ENCODE data around the gene SUCLG2.
"Not testable (repeated sequence)": the region's sequence is repeated elsewhere in the genome, so short reads cannot be mapped to it uniquely, and the experiment has no call there.

SUCLG2 gene

DNA sequence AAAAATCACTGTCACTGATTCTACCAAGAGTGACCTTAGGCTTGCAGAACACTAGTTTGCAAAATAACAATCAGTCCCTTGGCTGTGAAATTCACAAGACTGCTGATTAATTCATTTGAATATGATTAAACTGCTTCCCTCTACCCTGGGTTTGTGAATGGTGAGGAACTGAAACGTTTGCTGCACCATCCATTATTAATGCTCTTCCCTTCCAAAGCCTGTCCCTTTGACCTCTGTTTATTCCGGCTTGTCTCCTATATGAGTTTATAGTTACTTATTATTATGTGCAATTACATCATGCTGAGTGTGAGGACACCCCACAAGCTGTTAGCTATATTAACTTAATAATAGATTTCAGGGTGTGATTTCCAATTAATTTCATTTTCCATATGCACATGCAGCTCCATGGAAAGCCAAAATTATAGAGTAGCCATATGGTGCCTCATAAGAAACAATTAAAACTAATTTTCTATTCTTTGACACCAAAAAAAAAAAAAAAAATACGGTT lies 96.5 kb downstream of the SUCLG2 start:
- DNase-seq, result no peak

DNA sequence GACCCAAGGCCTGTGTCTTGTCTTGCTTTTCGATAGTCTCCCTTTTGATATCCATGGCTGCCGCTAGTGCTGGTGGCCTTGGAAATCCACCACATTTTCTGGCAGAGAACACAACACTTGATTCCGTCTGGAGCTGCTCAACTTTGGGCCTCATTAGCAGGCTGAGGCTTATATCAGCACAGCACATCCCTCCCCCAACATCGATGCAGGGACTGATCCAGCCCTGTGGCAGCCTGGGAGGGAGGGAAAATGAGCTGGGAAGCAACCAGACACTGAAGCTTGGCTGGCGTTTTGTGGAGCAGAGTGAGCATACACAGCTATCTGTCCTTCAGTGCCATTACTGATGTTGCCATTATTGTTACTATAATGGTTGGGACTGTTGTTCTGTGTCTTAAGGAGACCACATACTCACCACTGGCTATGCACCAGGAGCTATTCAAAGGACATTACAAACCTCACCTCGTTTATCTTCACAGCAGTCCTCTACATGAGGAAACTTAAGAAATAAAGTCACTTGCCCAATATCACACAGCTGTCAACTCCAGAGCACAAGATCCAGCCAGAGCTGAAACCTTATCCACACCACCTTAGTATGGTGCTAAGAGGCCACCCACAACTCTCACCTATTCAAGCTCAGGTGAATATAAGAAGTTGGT lies 102.9 kb downstream of the SUCLG2 start:
- no peak for DNase-seq

DNA sequence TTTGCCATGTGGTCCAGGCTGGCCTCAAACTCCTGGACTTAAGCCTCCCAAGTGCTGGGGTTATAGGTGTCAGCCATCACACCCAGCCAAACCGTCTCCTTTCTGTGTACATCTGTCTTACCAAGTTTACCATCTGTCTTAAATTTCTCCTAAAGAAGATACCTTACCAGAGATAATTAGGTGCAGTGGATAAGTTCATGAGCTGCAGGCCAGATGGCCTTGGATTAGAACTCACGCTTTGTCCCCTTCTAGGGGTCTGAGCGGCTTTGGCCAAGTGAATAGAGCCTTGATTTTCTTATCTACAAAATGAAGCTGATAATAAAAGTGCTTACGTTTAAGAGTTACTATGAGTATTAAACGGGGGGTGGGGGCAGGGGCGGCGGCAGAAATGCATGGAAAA lies 103.9 kb downstream of the SUCLG2 start:
- no peak for DNase-seq

DNA sequence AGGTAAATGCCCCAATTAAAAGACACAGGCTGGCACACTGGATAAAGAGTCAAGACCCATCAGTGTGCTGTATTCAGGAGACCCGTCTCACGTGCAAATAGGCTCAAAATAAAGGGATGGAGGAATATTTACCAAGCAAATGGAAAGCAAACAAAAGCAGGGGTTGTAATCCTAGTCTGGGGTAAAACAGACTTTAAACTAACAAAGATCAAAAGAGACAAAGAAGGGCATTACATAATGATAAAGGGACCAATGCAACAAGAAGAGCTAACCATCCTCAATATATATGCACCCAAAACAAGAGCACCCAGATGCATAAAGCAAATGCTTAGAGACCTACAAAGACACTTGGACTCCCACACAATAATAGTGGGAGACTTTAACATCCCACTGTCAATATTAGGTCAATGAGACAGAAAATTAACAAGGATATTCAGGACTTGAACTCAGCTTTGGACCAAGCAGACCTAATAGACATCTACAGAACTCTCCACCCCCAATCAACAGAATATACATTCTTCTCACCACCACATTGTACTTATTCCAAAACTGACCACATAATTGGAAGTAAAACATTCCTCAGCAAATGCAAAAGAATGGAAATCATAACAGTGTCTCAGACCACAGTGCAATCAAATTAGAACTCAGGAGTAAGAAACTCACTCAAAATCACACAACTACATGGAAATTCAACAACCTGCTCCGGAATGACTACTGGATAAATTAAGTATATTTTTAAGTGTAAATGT lies 111.7 kb downstream of the SUCLG2 start:
- DNase-seq, result not testable (repeated sequence)

DNA sequence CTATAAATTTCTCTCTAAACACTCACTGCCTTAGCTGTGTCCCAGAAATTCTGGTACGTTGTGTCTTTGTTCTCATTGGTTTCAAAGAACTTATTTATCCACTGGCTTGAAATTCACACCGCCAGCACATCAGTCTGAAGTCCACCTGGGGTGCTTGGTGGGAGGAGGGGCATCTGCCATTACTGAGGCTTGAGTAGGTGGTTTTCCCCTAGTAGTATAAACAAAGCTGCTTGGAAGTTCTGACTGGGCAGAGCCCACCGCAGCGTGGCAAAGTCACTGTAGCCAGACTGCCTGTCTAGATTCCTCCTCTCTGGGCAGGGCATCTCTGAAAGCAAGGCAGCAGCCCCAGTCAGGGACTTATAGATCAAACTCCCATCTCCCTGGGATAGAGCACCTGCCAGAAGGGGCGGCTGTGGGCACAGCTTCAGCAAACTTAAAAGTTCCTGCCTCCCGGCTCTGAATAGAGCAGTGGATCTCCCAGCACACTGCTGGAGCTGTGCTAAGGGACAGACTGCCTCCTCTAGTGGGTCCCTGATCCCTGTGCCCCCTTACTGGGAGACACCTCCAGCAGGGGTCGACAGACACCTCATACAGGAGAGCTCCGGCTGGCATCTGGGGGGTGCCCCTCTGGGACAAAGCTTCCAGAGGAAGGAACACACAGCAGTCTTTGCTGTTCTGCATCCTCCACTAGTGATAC lies 114.1 kb downstream of the SUCLG2 start:
- no peak for DNase-seq

DNA sequence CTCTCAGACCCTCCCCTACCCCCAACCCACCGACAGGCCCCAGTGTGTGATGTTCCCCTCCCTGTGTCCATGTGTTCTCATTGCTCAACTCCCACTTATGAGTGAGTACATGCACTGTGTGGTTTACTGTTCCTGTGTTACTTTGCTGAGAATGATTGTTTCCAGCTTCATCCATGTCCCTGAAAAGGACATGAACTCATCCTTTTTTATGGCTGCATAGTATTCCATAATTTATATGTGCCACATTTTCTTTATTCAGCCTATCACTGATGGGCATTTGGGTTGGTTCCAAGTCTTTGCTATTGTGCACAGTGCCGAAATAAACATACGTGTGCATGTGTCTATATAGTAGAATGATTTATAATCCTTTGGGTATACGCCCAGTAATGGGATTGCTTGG lies 117.2 kb downstream of the SUCLG2 start:
- DNase-seq, result not testable (repeated sequence)

DNA sequence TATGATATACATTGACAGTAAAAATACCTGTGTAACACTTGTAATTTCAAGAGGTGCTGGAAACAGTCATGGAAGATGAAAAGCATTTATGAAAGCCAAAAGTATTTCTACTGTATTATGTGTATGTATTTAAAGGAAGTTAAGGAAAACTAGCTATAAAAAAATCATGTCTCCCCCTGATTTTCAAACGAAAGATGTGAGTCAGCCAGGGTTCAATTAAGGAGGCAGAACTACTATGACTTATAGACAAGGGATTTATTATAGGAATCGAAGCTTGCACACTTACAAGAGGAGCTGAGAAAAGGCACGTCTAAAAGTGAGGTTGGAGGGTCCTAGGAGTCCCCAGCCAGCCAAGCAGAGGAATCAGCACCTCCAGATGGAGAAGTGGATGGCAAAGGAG lies 119.4 kb downstream of the SUCLG2 start:
- DNase-seq, result no peak

DNA sequence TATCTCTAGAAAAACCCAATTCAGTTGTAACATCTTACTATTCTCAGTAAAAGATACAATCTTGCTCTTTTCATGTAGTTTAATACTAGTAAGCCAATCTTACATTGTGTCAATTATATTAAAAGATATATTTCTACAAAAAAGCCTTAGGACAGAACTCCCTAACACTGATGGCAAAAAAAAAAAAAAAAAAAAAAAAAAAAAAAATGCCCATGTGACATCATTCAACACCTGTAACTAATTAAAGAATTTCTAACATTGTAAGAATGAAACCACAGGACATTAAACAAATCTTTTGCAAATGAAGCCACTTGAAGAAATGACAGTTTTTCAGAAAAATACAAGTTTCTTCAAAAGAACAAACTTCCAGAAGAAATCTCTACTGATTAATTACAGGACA lies 119.8 kb downstream of the SUCLG2 start:
- DNase-seq, result no peak

DNA sequence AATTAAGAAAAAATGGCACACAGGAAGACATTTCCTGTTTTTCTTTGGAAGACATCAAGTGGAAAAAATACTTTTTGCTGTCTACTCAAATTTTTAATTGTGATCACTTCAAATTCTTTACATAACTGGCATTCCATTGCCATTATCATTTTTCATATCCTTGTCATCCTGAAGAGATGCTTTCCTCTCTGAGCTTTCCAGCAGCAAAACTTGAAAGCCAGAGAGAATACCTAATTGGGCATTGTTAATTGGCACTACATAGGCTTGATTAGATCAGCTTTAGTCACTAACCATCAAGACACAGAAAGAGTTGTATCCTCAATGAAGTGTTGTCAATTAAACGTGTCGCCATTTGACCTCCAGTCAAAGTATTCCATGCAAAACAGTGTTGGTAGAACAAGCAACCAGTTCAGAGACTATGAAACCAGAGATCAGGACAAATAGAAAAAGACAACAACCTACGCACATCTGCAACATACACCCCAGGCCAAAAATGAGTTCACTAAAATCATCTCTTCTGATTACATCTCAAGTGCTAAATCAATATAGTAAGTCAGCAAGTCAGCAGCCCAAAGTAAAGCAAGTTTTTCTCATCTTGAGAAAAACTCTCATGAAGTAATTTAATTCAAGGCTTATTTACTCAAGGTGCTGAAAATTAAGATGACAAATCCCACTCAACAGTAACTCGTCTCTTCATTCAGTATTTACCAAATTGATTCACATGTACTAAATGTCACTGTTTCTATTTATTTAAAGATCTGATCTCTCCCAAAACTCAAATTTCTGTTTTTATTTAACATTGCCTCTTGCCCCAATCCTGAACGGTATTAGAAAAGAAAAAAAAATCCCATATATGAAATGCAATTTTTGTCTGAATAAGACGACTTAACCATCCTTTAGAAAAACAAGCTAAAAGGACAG lies 123.0 kb downstream of the SUCLG2 start:
- DNase-seq, result peak in 1 of 2 experiments; percentile 6

DNA sequence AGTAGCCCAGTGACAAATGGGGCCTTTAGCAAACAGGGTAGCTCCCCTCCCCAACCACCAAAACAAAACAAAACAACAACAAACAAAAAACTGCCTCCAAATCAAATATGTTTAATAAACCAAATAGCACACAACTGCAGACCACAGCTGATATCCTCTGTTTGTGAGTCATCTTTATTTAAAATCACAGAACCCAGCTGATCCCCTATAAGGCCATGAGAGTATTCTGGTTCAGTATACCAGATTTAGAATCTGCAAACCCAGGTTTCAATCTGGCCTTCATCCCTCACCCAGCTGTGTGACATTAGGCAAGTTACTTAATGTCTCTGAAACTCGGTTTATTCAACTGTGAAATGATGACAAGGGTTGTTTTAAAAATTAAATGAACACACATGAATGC lies 124.5 kb downstream of the SUCLG2 start:
- no peak for DNase-seq

DNA sequence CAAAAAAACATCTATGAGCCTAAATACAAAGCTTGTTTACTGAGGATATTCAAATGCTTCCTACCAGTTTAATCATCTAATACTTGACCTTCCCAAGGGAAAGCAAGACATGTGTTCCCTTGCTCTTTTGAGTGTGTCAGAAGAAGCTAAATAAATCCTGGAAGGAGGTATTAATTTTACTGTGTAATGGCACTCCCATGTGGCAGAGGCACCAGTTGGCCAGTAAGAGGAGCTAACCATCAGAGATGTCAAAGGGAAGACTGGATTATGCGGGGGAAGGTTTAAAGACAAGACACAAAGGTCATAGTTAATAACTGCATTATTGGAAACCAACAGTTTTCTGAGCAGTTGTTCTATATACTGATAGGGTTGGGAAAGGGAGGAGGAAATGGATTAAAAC lies 125.1 kb downstream of the SUCLG2 start:
- DNase-seq, result no peak

DNA sequence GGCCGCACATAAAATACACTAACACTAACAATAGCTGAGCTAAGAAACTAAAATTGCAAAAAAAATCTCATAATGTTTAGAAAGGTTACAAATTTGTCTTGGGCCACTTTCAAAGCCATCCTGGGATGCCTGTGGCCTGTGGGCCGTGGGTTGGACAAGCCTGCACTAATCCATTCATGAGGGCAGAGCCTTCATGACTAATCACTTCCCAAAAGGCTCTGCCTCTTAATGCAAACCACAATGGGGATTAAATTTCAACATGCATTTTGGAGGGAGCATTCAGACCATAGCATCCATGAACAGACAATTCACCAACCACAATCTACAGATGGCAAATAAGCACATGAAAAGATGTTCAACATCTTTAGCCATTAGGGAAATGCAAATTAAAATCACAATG lies 128.2 kb downstream of the SUCLG2 start:
- DNase-seq, result no peak

DNA sequence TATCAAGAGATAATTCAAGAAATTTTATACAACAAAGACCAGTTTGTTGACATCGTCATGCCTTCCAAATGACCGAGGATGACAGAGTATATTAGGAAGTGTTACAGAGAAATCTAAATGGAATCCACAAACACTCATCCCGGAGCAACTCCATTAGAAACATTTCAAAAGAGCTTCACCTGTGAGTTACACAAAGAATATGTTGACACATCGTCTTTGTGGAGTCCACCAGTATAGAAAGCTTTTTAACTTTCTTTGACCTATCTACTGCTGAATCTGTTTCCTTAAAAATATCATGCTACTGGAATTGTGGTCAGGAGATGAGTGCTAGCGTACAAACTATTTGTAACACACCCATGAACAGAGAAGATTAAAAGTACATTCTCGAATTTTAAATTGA lies 130.4 kb downstream of the SUCLG2 start:
- DNase-seq, result no peak

DNA sequence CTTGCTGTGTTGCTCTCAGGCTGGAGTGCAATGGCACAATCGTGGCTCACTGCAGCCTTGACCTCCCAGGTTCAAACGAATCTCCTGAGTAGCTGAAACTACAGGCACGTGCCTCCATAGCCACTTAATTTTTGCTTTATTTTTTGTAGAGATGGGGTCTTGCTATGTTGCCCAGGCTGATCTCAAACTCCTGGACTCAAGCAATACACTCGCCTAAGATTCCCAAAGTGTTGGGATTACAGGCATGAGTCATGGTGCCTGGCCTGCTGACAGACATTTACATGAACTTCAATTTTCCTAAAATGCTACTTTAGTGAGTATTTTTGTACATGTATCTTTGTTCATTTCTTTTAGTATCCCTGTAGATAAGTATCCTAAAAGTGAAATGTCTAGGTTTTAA lies 132.3 kb downstream of the SUCLG2 start:
- DNase-seq, result no peak

DNA sequence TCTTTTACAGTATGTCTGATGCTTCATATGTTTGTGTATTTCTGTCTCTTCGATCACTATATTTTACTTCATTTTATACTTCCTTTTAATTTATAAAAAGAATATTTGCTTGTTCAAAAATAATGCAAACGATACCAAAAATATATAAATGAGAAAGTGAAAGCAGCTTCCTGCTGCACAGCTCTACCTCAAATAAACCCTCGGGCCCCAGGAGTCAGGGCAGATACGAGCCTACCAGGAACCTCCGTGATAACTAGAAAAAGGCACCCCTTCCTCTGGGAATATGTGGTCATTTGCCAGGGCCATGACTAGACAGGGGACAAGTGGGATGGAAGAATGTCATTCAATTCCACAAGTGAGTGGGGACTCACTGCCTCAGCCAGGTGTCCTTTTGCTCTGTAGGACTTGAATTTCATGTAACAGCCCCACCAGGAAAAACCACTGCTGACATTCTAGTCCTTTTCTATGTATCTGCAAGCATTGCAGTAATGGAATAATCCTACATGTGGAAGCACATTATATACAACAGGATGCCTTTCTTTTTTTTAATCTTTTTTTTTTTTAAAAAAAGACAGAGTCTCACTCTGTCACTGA lies 133.3 kb downstream of the SUCLG2 start:
- no peak for DNase-seq

DNA sequence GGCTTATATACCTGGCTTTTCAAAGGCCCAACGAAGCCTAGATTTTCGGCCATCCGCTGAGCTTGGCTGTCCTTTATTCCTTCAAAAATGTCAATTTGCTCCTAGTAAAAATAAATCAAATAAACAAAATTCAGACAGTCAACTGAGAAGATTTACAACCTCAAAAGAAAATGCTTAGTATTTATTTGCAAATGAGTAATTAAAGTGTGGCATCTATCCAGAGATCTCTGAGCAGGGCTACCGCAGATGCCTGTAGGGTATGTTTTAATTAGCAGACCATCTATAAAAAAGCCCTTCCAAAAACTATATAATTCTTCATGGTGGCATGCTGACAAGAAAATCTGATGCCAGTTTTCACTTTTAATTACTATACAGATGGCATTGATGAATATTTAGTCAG lies 136.2 kb downstream of the SUCLG2 start:
- no peak for DNase-seq

DNA sequence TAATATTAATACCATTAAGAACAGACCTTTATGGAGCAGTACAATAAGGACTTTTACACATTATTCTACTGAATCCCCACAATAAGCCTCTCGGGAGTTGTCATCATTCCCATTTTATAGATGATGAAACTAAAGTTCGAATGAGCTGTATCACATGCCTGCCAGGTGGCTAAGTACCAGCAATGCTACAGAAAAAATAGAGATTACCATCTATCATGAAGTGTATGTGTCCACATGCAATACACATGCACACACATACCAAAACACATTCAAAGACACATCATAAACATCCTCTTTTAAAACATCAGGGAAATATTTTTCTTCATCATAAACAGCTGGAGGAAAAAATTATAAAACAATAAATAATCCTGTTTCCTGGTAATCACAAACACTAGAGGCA lies 136.6 kb downstream of the SUCLG2 start:
- no peak for DNase-seq

DNA sequence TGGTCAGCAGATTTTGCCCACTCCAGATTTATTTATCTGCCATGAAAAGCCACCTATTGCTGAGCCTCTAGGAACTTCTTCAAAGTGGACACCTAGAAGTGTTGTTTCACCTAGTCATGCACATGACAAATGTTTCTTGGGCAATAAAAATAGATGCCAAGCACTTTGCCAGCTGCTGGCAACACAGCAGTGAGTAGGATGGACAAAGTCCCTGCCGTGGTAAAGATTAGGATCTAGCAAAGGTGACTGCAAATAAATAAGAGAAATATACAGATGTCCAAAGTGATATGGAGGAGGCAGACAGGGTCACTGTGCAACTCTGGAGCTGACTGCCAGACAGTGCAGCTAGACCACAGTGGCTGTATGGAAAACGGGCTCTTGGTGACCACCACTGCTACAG lies 137.9 kb downstream of the SUCLG2 start:
- DNase-seq, result no peak

DNA sequence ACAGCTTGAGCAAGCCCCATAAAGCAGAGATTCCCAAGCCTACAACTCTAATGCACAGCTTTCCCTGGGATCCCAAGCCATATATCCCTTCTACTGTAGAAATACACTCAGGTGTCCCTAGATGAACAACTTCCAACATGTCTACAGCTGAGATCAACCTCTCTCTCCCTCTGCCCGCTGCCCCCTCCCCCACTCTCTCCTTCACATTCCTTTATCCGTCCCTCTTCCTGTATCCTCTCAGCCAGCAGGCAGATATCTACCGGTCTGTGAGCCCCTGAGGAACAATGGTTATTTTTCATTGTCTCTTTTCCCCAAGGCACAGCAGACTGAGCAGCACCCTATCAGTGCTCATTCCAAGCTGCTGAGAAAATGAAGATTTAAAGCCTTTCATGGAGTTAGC lies 138.6 kb downstream of the SUCLG2 start:
- no peak for DNase-seq

DNA sequence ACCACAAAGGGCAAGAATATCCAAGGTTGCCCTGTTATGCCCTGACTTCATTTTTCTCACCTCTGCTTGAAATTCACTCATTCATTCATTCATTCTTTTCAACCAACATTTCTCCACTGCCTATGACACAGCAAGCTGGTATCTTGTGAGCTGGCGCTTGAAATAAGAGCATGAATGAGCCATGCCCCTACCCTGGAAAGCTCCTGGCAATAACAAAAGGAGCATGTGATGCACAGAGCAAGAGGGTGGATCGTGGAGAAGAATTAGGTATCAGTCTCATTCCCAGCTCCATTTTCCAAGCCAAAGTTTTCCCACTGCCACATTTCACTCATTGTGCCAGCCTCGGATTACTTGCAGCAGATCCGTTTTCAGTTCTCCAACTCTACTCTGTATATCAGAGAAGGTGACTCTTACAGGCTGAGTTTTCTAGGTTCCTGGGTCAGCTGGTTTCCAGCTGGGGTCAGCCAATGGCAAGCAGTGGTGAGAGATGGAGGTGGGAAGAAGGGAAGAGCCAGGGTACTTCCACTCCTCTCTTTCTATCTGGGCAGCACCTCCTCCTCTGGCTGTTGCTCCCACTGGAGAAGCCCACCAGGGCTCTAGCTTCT lies 144.8 kb downstream of the SUCLG2 start:
- no peak for DNase-seq

DNA sequence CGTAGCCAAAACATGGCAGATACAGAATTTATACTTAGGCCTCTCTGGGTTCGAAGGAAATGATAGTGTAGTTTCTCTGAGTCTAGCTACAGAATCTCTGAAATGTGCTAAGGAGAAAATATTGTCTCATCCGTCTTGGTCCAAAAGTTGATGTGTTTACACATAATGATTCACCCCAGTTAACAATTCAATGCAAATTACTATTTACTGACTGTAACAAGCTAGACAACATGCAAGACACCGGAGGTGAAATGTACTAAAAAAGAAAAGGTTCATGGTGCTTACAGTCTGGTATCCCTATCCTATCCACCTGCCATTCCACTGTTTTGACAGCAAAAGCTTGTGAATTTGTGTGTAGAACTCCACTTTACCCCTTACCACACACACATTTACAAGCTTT lies 146.8 kb downstream of the SUCLG2 start:
- no peak for DNase-seq

DNA sequence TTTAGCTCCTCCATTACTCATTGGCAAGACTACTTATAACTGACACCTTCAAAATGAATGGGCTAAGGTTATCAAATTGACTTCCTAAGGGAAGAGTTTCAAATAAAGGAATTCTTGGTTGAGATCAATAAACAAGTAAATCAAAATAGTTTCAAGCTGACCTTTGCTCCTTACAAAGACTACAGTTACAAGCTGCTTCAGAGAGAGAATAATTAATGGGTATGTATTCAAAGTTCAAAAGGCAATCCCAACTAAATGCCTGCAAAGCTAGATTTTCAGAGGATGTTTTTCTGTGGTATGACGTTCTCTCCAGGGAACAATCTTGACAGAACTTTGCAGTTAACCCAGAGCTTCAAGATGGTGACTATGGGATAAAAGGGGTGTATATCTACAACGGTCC lies 153.7 kb downstream of the SUCLG2 start:
- no peak for DNase-seq
